HEK293T (cell line): ENCODE data around the gene CUTC.

Experiments used
- BHLHE40 ChIP-seq: fragments of 450-650 bp; IDR thresholded peaks from 2 replicates; pipeline ENCODE4 v1.6.1; 2016; ENCODE audit warnings: mild to moderate bottlenecking, moderate library complexity, borderline replicate concordance
- ELF4 ChIP-seq: fragments of 450-650 bp; IDR thresholded peaks from 2 replicates; pipeline ENCODE4 v1.6.1; 2017; ENCODE audit warnings: antibody characterized with exemption
- FOXA1 ChIP-seq: fragments of 450-650 bp; IDR thresholded peaks from 2 replicates; pipeline ENCODE4 v1.6.1; 2016; ENCODE audit warnings: mild to moderate bottlenecking
- FOXM1 ChIP-seq: fragments of 450-650 bp; IDR thresholded peaks from 2 replicates; pipeline ENCODE4 v1.6.1; 2017; ENCODE audit warnings: mild to moderate bottlenecking, borderline replicate concordance
- L3MBTL2 ChIP-seq: fragments of 450-650 bp; conservative IDR thresholded peaks from 2 replicates; pipeline ENCODE4 v1.6.1; 2016; ENCODE audit warnings: mild to moderate bottlenecking
- LEF1 ChIP-seq: fragments of 450-650 bp; IDR thresholded peaks from 2 replicates; pipeline ENCODE4 v1.6.1; 2017; ENCODE audit warnings: mild to moderate bottlenecking, borderline replicate concordance
- SP1 ChIP-seq: fragments of 450-650 bp; IDR thresholded peaks from 2 replicates; pipeline ENCODE4 v1.6.1; 2017
- ZNF384 ChIP-seq: fragments of 450-650 bp; IDR thresholded peaks from 2 replicates; pipeline ENCODE4 v1.6.1; 2016

DNA sequence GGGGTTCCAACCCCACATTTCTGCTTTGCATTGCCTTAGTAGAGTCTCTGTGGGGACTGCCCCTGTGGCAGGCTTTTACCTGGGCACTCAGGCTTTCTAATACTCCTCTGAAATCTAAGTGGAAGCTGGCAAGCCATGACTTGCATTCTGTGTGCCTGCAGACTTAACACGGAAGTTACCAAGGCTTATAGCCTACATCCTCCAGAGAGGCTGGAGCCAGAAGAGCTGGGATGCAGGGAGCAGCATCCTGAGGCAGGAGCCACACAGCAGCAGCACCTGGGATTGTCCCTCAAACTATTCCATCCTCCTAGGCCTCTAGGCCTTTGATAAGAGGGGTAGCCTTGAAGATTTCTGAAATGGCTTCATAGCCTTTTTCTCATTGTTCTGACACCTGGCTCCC, 28.3 kb downstream of the CUTC start:
- TF ChIP-seq L3MBTL2 (no peak), FOXM1 (no peak), BHLHE40 (no peak), ZNF384 (no peak), FOXA1 (no peak), LEF1 (no peak), SP1 (no peak), ELF4 (no peak)
